HG03565 (cell line): ENCODE results near the gene PTGER4.

Experiments used
- ATAC-seq: cut with Tn5 transposase; IDR thresholded peaks from one replicate; pipeline ENCODE4 v1.9.1; 2021; ENCODE audit warnings: mild to moderate bottlenecking, moderate library complexity; ENCODE audit not compliant: unreplicated experiment

Gene PTGER4

GRCh38 chr5:40669606-40670390 is 9.9 kb upstream of the PTGER4 start:
- ATAC-seq, result no peak

- no peak for ATAC-seq
Observed at GRCh38 chr5:40672425-40672824, 7.3 kb upstream of the PTGER4 start.

- ATAC-seq, result no peak
Observed at GRCh38 chr5:40674661-40675235, 5.0 kb upstream of the PTGER4 start.

- no peak for ATAC-seq
Observed at GRCh38 chr5:40675396-40676133, 4.2 kb upstream of the PTGER4 start.

- no peak for ATAC-seq
Observed at GRCh38 chr5:40676613-40677343, 2.9 kb upstream of the PTGER4 start.

- ATAC-seq, result no peak
Observed at GRCh38 chr5:40677456-40677855, 2.3 kb upstream of the PTGER4 start.

- no peak for ATAC-seq
Observed at GRCh38 chr5:40678026-40678425, 1.7 kb upstream of the PTGER4 start.

- ATAC-seq, result no peak
Observed at GRCh38 chr5:40678460-40679147, 1.1 kb upstream of the PTGER4 start.

- peak; percentile 53 for ATAC-seq
Observed at GRCh38 chr5:40679148-40679912, 385 bp upstream of the PTGER4 start.

- ATAC-seq, result no peak
Observed at GRCh38 chr5:40680741-40681362, 1.1 kb downstream of the PTGER4 start.

- ATAC-seq, result no peak
Observed at GRCh38 chr5:40681363-40682153, 1.8 kb downstream of the PTGER4 start.

GRCh38 chr5:40682154-40683017 is 2.7 kb downstream of the PTGER4 start:
- ATAC-seq, result no peak

- no peak for ATAC-seq
Observed at GRCh38 chr5:40683305-40683704, 3.6 kb downstream of the PTGER4 start.

GRCh38 chr5:40685193-40685592 is 5.5 kb downstream of the PTGER4 start:
- no peak for ATAC-seq

GRCh38 chr5:40685976-40686486 is 6.3 kb downstream of the PTGER4 start:
- no peak for ATAC-seq

GRCh38 chr5:40687321-40687720 is 7.6 kb downstream of the PTGER4 start:
- no peak for ATAC-seq

GRCh38 chr5:40688127-40688761 is 8.5 kb downstream of the PTGER4 start:
- peak; percentile 79 for ATAC-seq
